K562 (cell line): Measurements from ENCODE around the gene ADGRL3. TPM values are rescaled to one million over a fixed set of nuclear protein-coding genes. Genes with fewer than 3 reads are reported as not detected.

Source experiments
- ATAC-seq: fragments of 200-7000 bp; cut with Tn5 transposase; 3 replicates; pipeline ENCODE4 v1.9.1; 2020; ENCODE audit warnings: moderate library complexity
- BruUV-seq: library from RNA; stranded (reverse); fragments of 400-500 nt; replicated peaks from 2 replicates; lab custom pipeline; 2021; lab: Mats Ljungman, UMichigan
- CTCF ChIA-PET: fragments of 300-600 bp; formaldehyde crosslinking; extraction: SDS; loops from one replicate; lab custom pipeline; 2021; ENCODE audit warnings: low intra/inter-chr PET ratio; lab: Yijun Ruan, JAX
- POLR2A ChIA-PET: fragments of 300-600, 350-650 bp; sonication (Branson Sonifier 250); formaldehyde crosslinking; extraction: SDS; loops from one replicate; lab custom pipeline; 2021; ENCODE audit warnings: antibody characterized with exemption, inconsistent platforms; lab: Yijun Ruan, JAX
- DNase-seq, 4 experiments: peaks; one replicate each; pipeline versions ENCODE4 v3.0.0 to v3.0.0-alpha.2; 2011 to 2018; ENCODE audit warnings: low spot score in 3 of 4, mixed read lengths in 3 of 4; ENCODE audit errors: extremely low read depth in 1 of 4
- FAIRE-seq: peaks from 2 replicates; lab custom pipeline; 2011; peaks lifted over from hg19 to GRCh38; lab: Jason Lieb, UNC
- H2AFZ ChIP-seq: 2 replicates; pipeline ENCODE4 v1.6.0; 2011; ENCODE audit warnings: low read depth, low read length, control low read depth, inconsistent platforms
- H3K27ac ChIP-seq: fragments of 200-600 bp; 3 replicates; pipeline ENCODE4 v1.8.0; 2011; ENCODE audit warnings: low read depth, mild to moderate bottlenecking, control low read depth, inconsistent platforms, low read length, moderate library complexity, mixed read lengths; ENCODE audit errors: extremely low read depth
- H3K27me3 ChIP-seq, 2 experiments: fragments of 300-600 bp in 1 of 2; 2 replicates in 1 of 2; 3 replicates in 1 of 2; pipeline versions ENCODE4 v1.6.0 to v1.8.0; 2011; ENCODE audit warnings: inconsistent platforms in 2 of 2, low read length in 2 of 2, mild to moderate bottlenecking in 1 of 2, mixed read lengths in 1 of 2, moderate library complexity in 1 of 2; ENCODE audit not compliant: control insufficient read depth in 2 of 2, insufficient read depth in 2 of 2
- H3K36me3 ChIP-seq: fragments of 300-600 bp; 3 replicates; pipeline ENCODE4 v1.8.0; 2011; ENCODE audit warnings: mild to moderate bottlenecking, low read length, inconsistent platforms; ENCODE audit not compliant: control insufficient read depth, insufficient read depth
- H3K4me1 ChIP-seq, 2 experiments: fragments of 200-600 bp in 1 of 2; replicated peaks in 1 of 2; 2 replicates in 1 of 2; 3 replicates in 1 of 2; pipeline versions ENCODE4 v1.5.1 to v1.8.0; 2011; ENCODE audit warnings: inconsistent platforms in 2 of 2, low read length in 2 of 2, mild to moderate bottlenecking in 1 of 2, mixed read lengths in 1 of 2, moderate library complexity in 1 of 2; ENCODE audit not compliant: control insufficient read depth in 2 of 2, insufficient read depth in 2 of 2
- H3K4me2 ChIP-seq: 2 replicates; pipeline ENCODE4 v1.6.1; 2011; ENCODE audit warnings: low read length, control low read depth, inconsistent platforms, mixed read lengths; ENCODE audit not compliant: insufficient read depth
- H3K4me3 ChIP-seq: fragments of 200-600 bp; sonication (generic), shearing (Covaris generic); 2 replicates; pipeline ENCODE4 v1.5.1; 2016; ENCODE audit warnings: control low read depth, inconsistent platforms
- H3K79me2 ChIP-seq: fragments of 200-600 bp; 3 replicates; pipeline ENCODE4 v1.8.0; 2011; ENCODE audit warnings: low read length, inconsistent platforms; ENCODE audit not compliant: control insufficient read depth, insufficient read depth
- H3K9ac ChIP-seq, 2 experiments: 2 replicates each; pipeline versions ENCODE4 v1.6.0 to v1.6.1; 2011; ENCODE audit warnings: low read depth in 2 of 2, low read length in 2 of 2, control low read depth in 1 of 2, inconsistent platforms in 1 of 2, mild to moderate bottlenecking in 1 of 2, mixed read lengths in 1 of 2; ENCODE audit not compliant: insufficient read depth in 1 of 2
- H3K9me1 ChIP-seq: one replicate; pipeline ENCODE4 v1.6.0; 2011; ENCODE audit warnings: inconsistent platforms, mild to moderate bottlenecking, low read length, moderate library complexity; ENCODE audit not compliant: control insufficient read depth, insufficient read depth
- H3K9me3 ChIP-seq: replicated peaks from 2 replicates; pipeline ENCODE4 v1.5.1; 2011; ENCODE audit warnings: low read depth, low read length, inconsistent platforms; ENCODE audit not compliant: control insufficient read depth, insufficient read depth
- H4K20me1 ChIP-seq: replicated peaks from 2 replicates; pipeline ENCODE4 v1.6.1; 2011; ENCODE audit warnings: low read length, inconsistent platforms, mixed read lengths; ENCODE audit not compliant: control insufficient read depth, insufficient read depth
- BRD9 ChIP-seq: fragments of 450-650 bp; IDR thresholded peaks from 2 replicates; pipeline ENCODE4 v1.6.1; 2018; ENCODE audit warnings: low read depth; ENCODE audit not compliant: partially characterized antibody
- CLOCK ChIP-seq: fragments of 250-450 bp; sonication (Bioruptor Pico); IDR thresholded peaks from 2 replicates; pipeline ENCODE4 v1.4.0; 2020; ENCODE audit warnings: mild to moderate bottlenecking, moderate library complexity, borderline replicate concordance
- ETV5 ChIP-seq: sonication (generic); formaldehyde crosslinking; IDR thresholded peaks from 2 replicates; pipeline ENCODE4 v1.4.0; 2020; ENCODE audit warnings: low read depth, mild to moderate bottlenecking, missing genetic modification reagents
- FOXA1 ChIP-seq: fragments of 450-650 bp; IDR thresholded peaks from 2 replicates; pipeline ENCODE4 v1.6.1; 2016; ENCODE audit warnings: mild to moderate bottlenecking, borderline replicate concordance
- NONO ChIP-seq, 2 experiments: fragments of 200-400 bp in 1 of 2; fragments of 450-650 bp in 1 of 2; formaldehyde crosslinking in 1 of 2; IDR thresholded peaks; 2 replicates each; pipeline ENCODE4 v1.6.1; 2017; ENCODE audit warnings: low read depth in 2 of 2, mild to moderate bottlenecking in 2 of 2, moderate library complexity in 2 of 2, low read length in 1 of 2
- PBX2 ChIP-seq, 2 experiments: IDR thresholded peaks in 1 of 2; conservative IDR thresholded peaks in 1 of 2; 2 replicates each; pipeline ENCODE4 v1.6.1; 2016; ENCODE audit warnings: low read depth in 2 of 2, mild to moderate bottlenecking in 1 of 2, missing compliant biosample characterization in 1 of 2, missing genetic modification characterization in 1 of 2, moderate library complexity in 1 of 2
- POU5F1 ChIP-seq: fragments of 150-350 bp; IDR thresholded peaks from 2 replicates; pipeline ENCODE4 v1.6.1; 2014; ENCODE audit warnings: borderline replicate concordance, low read length, low read depth, mild to moderate bottlenecking; ENCODE audit not compliant: partially characterized antibody
- RHOXF2B ChIP-seq: fragments of 250-450 bp; sonication (Bioruptor Pico); conservative IDR thresholded peaks from 2 replicates; pipeline ENCODE4 v1.5.1; 2021
- STAT6 ChIP-seq: sonication (generic); formaldehyde crosslinking; IDR thresholded peaks from 2 replicates; pipeline ENCODE4 v1.8.1; 2023; ENCODE audit warnings: mild to moderate bottlenecking, missing genetic modification reagents
- TOE1 ChIP-seq, 2 experiments: fragments of 450-650 bp in 1 of 2; sonication (generic) in 1 of 2; formaldehyde crosslinking in 1 of 2; IDR thresholded peaks; 2 replicates each; pipeline versions ENCODE4 v1.7.1 to v1.8.0; 2016 to 2022; ENCODE audit warnings: borderline replicate concordance in 2 of 2, mild to moderate bottlenecking in 2 of 2, antibody characterized with exemption in 1 of 2, inconsistent platforms in 1 of 2, low read depth in 1 of 2, missing genetic modification reagents in 1 of 2, moderate library complexity in 1 of 2
- ZNF699 ChIP-seq: fragments of 250-450 bp; sonication (Bioruptor Pico); IDR thresholded peaks from 2 replicates; pipeline ENCODE4 v1.8.0; 2021; ENCODE audit warnings: mild to moderate bottlenecking, moderate library complexity; ENCODE audit not compliant: insufficient replicate concordance
- WGBS: fragments of 100-300 bp; shearing (Covaris generic); methylation state at CpG from one replicate; pipeline ENCODE4 v1.1.6; 2016; ENCODE audit warnings: low coverage, mixed read lengths; ENCODE audit not compliant: insufficient coverage; ENCODE audit errors: missing lambda C conversion rate; 5-methylcytosine and 5-hydroxymethylcytosine counted together
- in situ Hi-C: fragments of 300-500 bp; cut with MboI; formaldehyde crosslinking; loops from 4 replicates; pipeline ENCODE4 v1.15.0; 2018; ENCODE audit warnings: inconsistent platforms, mixed read lengths
- intact Hi-C: fragments of 100-400 bp; cut with micrococcal nuclease; formaldehyde crosslinking; loops from 2 replicates; pipeline ENCODE4 v1.14.2; 2022
- polyA plus RNA-seq, 8 experiments: library from polyadenylated mRNA; depleted of rRNA in 4 of 8; stranded (reverse) in 5 of 8; unstranded in 3 of 8; fragments of >200 nt; fragmentation: Nextera tagmentation in 2 of 8; fragmentation: Illumina TruSeq in 1 of 8; extraction: Ambion mirVana in 2 of 8; extraction: Trizol in 1 of 8; gene quantifications; 2 replicates each; pipeline versions ENCODE4 v1.2.1 to v1.2.3, GENCODE V29; 2011 to 2014; ENCODE audit warnings: inconsistent platforms in 1 of 8, missing spikeins in 1 of 8
- total RNA-seq, 7 experiments: library from RNA; depleted of rRNA in 6 of 7; stranded (reverse); fragments of >200 nt in 6 of 7; fragmentation: Illumina TruSeq in 2 of 7; extraction: Trizol in 2 of 7; gene quantifications; 2 replicates each; pipeline versions ENCODE4 v1.2.1 to v1.2.3, GENCODE V29; 2011 to 2021; ENCODE audit warnings: low replicate concordance in 1 of 7

ADGRL3 gene
- total and polyA plus RNA-seq, 9 of the 15 experiments (the other 6 are each of a cell fraction or from before 2014, with no cell fraction given), result 0.03 to 0.14 (median 0.04) TPM; not detected in 2

- no peak for TF ChIP-seq STAT6
- TF ChIP-seq CLOCK (CRISPR knock-in tag), result no peak
- no peak for TF ChIP-seq POU5F1
Observed at GRCh38 chr4:61320154-61320553, 120.0 kb downstream of the ADGRL3 start (continued).

GRCh38 chr4:61320631-61321030, 120.5 kb downstream of the ADGRL3 start:
- in situ Hi-C loops (no loop called here), intact Hi-C loops (no loop called here)
- WGBS, result 0% methylated on average over 1 of the region's 1 CpG
- Histone ChIP-seq H3K4me3 (no peak overlapping the region), H3K9ac (no peak overlapping the region), H3K9me1 (no peaks in the 10 kb centered on the region), H3K4me1 (no peaks in the 10 kb centered on the region), H3K27me3 (no peaks in the 10 kb centered on the region), H2AFZ (no peak overlapping the region), H3K4me2 (no peak overlapping the region), H3K36me3 (no peaks in the 10 kb centered on the region), H3K27ac (no peak overlapping the region), H3K79me2 (no peaks in the 10 kb centered on the region), H4K20me1 (no peaks in the 10 kb centered on the region), H3K9me3 (no peaks in the 10 kb centered on the region)
- FAIRE-seq, result no peak
- ChIA-PET CTCF (no interaction called here), POLR2A (no interaction called here)
- no peak for ATAC-seq
- DNase-seq, result no peak
- no TSS peak for BruUV-seq
- TF ChIP-seq RHOXF2B (CRISPR knock-in tag), result no peak
- TF ChIP-seq NONO (IDR thresholded peaks at IDR 0.05; ENCODE audit: low read depth in 2 of 2, low read length in 1 of 2), result no peak
- no peak for TF ChIP-seq ZNF699 (CRISPR knock-in tag)
- no peak for TF ChIP-seq ETV5 (CRISPR knock-in tag)
- no peak for TF ChIP-seq PBX2 (CRISPR knock-in tag; IDR thresholded peaks at IDR 0.05; ENCODE audit: low read depth)
- TF ChIP-seq PBX2 (tag; conservative IDR thresholded peaks at IDR 0.05; ENCODE audit: low read depth), result no peak
- no peak for TF ChIP-seq BRD9
- no peak for TF ChIP-seq TOE1 (IDR thresholded peaks at IDR 0.05; ENCODE audit: borderline replicate concordance)
- TF ChIP-seq TOE1 (CRISPR knock-in tag; IDR thresholded peaks at IDR 0.05; ENCODE audit: borderline replicate concordance, low read depth), result no peak
- no peak for TF ChIP-seq FOXA1
